ENCODE data around the gene TMEM273. TPM values are rescaled to one million over a fixed set of nuclear protein-coding genes. Genes with fewer than 3 reads are reported as not detected.

Gene TMEM273
- total RNA-seq, 1 donor = not detected

DNA sequence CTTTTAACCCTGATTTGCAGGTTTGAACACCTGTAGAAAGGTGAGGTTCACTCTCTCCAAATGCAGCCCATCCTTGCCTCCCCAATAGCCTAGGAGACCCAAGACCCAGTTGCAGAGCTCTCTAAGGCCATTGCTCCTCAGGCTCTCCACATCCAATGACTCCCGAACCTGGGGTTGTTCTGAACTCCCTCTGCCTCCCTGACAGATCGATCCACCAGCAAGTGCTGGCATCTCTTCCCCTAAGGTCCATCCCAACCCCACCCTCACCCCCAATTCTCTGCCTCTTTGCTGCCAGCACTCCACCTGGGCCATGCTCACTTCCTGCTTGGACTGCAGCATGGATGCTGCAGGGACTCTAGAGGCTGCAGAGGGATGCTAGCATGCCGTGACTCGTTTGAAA, 35.1 kb downstream of the TMEM273 start:
- no peak overlapping the region for H3K4me3 ChIP-seq (ENCODE audit: low read depth, low read length)
- TF ChIP-seq, protein P1, sequence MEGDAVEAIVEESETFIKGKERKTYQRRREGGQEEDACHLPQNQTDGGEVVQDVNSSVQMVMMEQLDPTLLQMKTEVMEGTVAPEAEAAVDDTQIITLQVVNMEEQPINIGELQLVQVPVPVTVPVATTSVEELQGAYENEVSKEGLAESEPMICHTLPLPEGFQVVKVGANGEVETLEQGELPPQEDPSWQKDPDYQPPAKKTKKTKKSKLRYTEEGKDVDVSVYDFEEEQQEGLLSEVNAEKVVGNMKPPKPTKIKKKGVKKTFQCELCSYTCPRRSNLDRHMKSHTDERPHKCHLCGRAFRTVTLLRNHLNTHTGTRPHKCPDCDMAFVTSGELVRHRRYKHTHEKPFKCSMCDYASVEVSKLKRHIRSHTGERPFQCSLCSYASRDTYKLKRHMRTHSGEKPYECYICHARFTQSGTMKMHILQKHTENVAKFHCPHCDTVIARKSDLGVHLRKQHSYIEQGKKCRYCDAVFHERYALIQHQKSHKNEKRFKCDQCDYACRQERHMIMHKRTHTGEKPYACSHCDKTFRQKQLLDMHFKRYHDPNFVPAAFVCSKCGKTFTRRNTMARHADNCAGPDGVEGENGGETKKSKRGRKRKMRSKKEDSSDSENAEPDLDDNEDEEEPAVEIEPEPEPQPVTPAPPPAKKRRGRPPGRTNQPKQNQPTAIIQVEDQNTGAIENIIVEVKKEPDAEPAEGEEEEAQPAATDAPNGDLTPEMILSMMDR (IDR thresholded peaks at IDR 0.05; ENCODE audit: insufficient read depth, low read depth, low read length) = no peak
- DNase-seq (ENCODE audit: low read depth) = no peak

DNA sequence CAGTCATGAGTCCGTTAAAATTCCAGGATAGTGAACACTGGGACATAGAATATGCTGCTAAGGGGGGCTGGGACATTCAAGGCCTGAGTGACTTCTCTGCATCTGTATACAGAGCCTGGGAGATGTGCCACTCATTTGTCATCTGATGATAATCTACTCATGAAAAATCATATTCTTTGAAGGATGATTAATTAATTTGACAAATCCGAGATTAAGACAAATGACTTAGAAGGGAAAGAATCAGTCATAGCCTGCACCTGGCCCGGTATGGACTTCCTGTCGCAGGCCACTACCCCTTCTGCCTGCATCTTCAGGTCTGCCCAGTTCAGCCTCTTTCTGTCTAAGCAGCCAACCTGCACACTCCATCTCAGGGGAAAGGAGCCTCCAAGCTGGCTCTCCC, 35.5 kb downstream of the TMEM273 start:
- TF ChIP-seq, protein P1 (IDR thresholded peaks at IDR 0.05; ENCODE audit: insufficient read depth, low read depth, low read length) = no peak
- DNase-seq (ENCODE audit: low read depth) = no peak
- H3K4me3 ChIP-seq (ENCODE audit: low read depth, low read length) = no peak overlapping the region

DNA sequence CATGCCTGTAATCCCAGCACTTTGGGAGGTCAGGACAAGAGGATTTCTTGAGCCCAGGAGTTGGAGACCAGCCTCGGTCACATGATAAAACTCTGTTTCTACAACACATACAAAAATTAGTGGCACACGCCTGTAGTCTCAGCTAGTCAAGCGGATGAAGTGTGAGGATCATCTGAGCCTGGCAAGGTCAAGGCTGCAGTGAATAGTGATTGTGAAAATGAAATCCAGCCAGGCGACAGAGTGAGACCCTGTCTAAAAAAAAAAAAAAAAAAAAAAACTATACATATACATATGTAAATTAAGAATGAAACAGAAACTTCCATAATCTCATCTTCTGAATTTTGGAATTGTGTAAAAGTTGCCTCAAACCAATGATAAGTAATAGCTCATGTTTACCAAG, 36.2 kb downstream of the TMEM273 start:
- no peak overlapping the region for H3K4me3 ChIP-seq (ENCODE audit: low read depth, low read length)
- no peak for DNase-seq (ENCODE audit: low read depth)
- TF ChIP-seq, protein P1 (IDR thresholded peaks at IDR 0.05; ENCODE audit: insufficient read depth, low read depth, low read length) = no peak

DNA sequence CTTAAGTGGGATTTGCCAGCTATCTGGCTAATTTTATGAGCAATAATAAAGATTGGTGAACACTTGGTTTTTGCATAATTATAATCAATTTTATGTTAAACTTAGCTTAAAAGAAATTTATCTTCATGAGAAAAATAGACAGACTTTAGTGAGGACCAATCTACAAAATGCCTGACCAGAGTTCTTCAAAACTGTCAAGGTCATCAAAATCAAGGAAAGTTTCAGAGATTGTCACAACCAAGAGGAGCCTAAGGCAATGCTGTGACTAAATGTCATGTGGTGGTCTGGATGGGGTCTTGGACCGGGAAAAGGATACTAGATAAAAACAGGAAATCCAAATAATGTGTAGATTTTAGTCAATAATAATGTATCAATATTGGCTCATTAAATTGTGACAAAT, 36.7 kb downstream of the TMEM273 start:
- DNase-seq (ENCODE audit: low read depth) = no peak
- H3K4me3 ChIP-seq (ENCODE audit: low read depth, low read length) = no peak overlapping the region
- TF ChIP-seq, protein P1 (IDR thresholded peaks at IDR 0.05; ENCODE audit: insufficient read depth, low read depth, low read length) = no peak

DNA sequence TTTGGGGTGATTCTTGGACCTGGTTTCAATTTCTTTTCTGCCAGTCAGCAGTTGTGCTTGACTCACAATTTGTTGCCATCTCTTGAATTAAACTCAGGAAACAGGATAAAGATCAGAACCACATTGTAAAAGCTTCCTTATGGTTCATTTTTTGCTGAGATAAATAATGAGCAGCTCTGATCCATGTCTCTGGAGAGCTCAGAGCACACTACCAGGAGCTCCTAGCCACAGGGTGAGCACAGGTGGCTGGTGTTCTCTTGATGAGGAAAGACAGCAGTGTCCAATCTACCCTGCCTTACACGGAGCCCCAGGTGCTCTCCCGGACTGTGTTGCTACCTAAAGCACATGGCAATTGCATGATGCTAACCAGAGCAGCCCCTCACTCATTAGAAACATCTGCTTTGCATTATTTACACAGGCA, 37.2 kb downstream of the TMEM273 start:
- no peak for DNase-seq (ENCODE audit: low read depth)

DNA sequence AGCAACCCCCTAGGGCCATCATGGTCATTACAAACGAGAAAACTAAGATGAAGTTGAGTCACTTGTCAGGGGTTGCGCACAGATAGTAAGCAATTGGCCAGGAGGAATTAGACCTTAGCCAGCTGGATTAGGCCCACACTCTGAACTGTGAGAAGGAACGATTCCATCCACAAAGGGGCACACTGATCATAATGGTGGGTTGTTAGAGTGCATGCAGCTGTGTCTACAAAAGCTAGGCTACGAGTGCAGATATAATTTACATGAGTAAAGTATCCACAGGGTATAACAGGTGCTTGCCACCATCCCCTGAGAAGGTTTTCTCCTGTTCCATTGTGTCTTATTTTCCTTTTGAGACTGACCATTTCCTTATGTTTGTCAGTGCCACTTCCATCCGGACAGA, 37.8 kb downstream of the TMEM273 start:
- TF ChIP-seq, protein P1 (IDR thresholded peaks at IDR 0.05; ENCODE audit: insufficient read depth, low read depth, low read length) = no peak
- no peak for DNase-seq (ENCODE audit: low read depth)
- no peak overlapping the region for H3K4me3 ChIP-seq (ENCODE audit: low read depth, low read length)

More for the DNA sequence above, 37.2 kb downstream of the TMEM273 start:
- TF ChIP-seq, protein P1 (IDR thresholded peaks at IDR 0.05; ENCODE audit: insufficient read depth, low read depth, low read length) = no peak
- no peak overlapping the region for H3K4me3 ChIP-seq (ENCODE audit: low read depth, low read length)

DNA sequence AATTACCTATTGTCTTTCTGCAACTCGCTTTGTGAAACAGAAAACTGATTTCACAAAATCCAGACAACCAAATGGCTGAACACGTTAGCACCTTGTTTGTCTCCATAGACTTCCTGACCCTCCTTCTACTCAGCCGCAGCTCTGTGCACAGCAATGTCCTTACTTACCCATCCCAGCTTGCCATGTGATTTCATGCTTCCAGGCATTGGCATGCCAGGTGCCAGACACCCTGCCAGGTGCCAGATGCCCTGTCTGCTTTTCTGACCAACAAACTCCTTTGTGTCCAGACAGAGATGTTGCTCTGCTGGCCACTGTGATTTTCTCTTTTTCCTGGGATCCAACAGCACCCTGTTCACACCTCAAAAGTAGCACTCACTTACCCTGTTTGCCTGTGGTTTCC, 38.3 kb downstream of the TMEM273 start:
- no peak overlapping the region for H3K4me3 ChIP-seq (ENCODE audit: low read depth, low read length)
- DNase-seq (ENCODE audit: low read depth) = no peak
- TF ChIP-seq, protein P1 (IDR thresholded peaks at IDR 0.05; ENCODE audit: insufficient read depth, low read depth, low read length) = no peak

All from fibroblast of villous mesenchyme (primary cell).